IMR-90 (cell line): ENCODE results near the gene INPP4A. TPM values are rescaled to one million over a fixed set of nuclear protein-coding genes. Genes with fewer than 3 reads are reported as not detected.

Experiments
- ATAC-seq: fragments of 200-7000 bp; cut with Tn5 transposase; 2 replicates; pipeline ENCODE4 v1.9.1; 2020; ENCODE audit warnings: low read depth, mild to moderate bottlenecking, moderate library complexity
- BruUV-seq: library from RNA; stranded (reverse); fragments of 400-500 nt; replicated peaks from 2 replicates; lab custom pipeline; 2021; lab: Mats Ljungman, UMichigan
- CTCF ChIA-PET: fragments of 300-600 bp; formaldehyde crosslinking; extraction: SDS; loops from one replicate; lab custom pipeline; 2021; ENCODE audit warnings: antibody characterized with exemption; lab: Yijun Ruan, JAX
- POLR2A ChIA-PET: fragments of 300-600 bp; sonication (Branson Sonifier 250); formaldehyde crosslinking; loops from one replicate; lab custom pipeline; 2022; ENCODE audit warnings: antibody characterized with exemption; ENCODE audit not compliant: unreplicated experiment; lab: Charles Lee
- DNase-seq: peaks from one replicate; pipeline ENCODE4 v3.0.0; 2013
- H2AFZ ChIP-seq: replicated peaks from 2 replicates; pipeline ENCODE3; 2013; ENCODE audit warnings: low read length, mild to moderate bottlenecking; ENCODE audit not compliant: poor library complexity
- H2AK5ac ChIP-seq: 2 replicates; pipeline ENCODE4 v1.6.1; 2013; ENCODE audit warnings: low read depth, low read length, inconsistent platforms
- H2AK9ac ChIP-seq: replicated peaks from 2 replicates; pipeline ENCODE3; 2013; ENCODE audit warnings: mild to moderate bottlenecking, low read depth, low read length, moderate library complexity; ENCODE audit not compliant: poor library complexity
- H2BK120ac ChIP-seq: 2 replicates; pipeline ENCODE4 v1.6.1; 2013; ENCODE audit warnings: low read depth, low read length, inconsistent platforms
- H2BK15ac ChIP-seq: 3 replicates; pipeline ENCODE4 v1.6.1; 2013; ENCODE audit warnings: low read depth, low read length, inconsistent platforms
- H2BK20ac ChIP-seq: 2 replicates; pipeline ENCODE4 v1.6.1; 2013; ENCODE audit warnings: low read depth, mild to moderate bottlenecking, inconsistent platforms, low read length, moderate library complexity
- H2BK5ac ChIP-seq: 2 replicates; pipeline ENCODE4 v1.6.1; 2013; ENCODE audit warnings: mild to moderate bottlenecking, low read depth, low read length, inconsistent platforms; ENCODE audit not compliant: poor library complexity, severe bottlenecking
- H3K14ac ChIP-seq: replicated peaks from 2 replicates; pipeline ENCODE4 v1.6.1; 2013; ENCODE audit warnings: low read depth, low read length, inconsistent platforms
- H3K18ac ChIP-seq: 2 replicates; pipeline ENCODE4 v1.6.1; 2013; ENCODE audit warnings: low read depth, low read length, control low read depth
- H3K23ac ChIP-seq: 2 replicates; pipeline ENCODE4 v1.6.1; 2013; ENCODE audit warnings: low read depth, low read length, inconsistent platforms
- H3K27ac ChIP-seq: 2 replicates; pipeline ENCODE4 v1.5.1; 2013; ENCODE audit warnings: mild to moderate bottlenecking, control low read depth, low read length; ENCODE audit not compliant: insufficient read depth
- H3K27me3 ChIP-seq: 2 replicates; pipeline ENCODE4 v1.6.1; 2013; ENCODE audit warnings: low read length; ENCODE audit not compliant: control insufficient read depth, insufficient read depth
- H3K36me3 ChIP-seq: 2 replicates; pipeline ENCODE4 v1.6.1; 2013; ENCODE audit warnings: low read length, mixed read lengths; ENCODE audit not compliant: control insufficient read depth, insufficient read depth
- H3K4ac ChIP-seq: 2 replicates; pipeline ENCODE4 v1.6.1; 2013; ENCODE audit warnings: low read depth, low read length, inconsistent platforms
- H3K4me1 ChIP-seq: 2 replicates; pipeline ENCODE4 v1.6.1; 2013; ENCODE audit warnings: low read length, mixed read lengths; ENCODE audit not compliant: control insufficient read depth, insufficient read depth
- H3K4me2 ChIP-seq: 2 replicates; pipeline ENCODE4 v1.6.1; 2013; ENCODE audit warnings: low read depth, mild to moderate bottlenecking, control low read depth, low read length, moderate library complexity
- H3K4me3 ChIP-seq: 2 replicates; pipeline ENCODE4 v1.5.1; 2013; ENCODE audit warnings: low read depth, mild to moderate bottlenecking, control low read depth, low read length, moderate library complexity; ENCODE audit not compliant: insufficient read depth
- H3K56ac ChIP-seq: 2 replicates; pipeline ENCODE4 v1.6.1; 2013; ENCODE audit warnings: low read length, inconsistent platforms; ENCODE audit not compliant: insufficient read depth; ENCODE audit errors: extremely low read depth
- H3K79me1 ChIP-seq, 2 experiments: 2 replicates each; pipeline ENCODE4 v1.6.1; 2013; ENCODE audit warnings: low read length in 2 of 2, inconsistent platforms in 1 of 2, low read depth in 1 of 2
- H3K9ac ChIP-seq: 2 replicates; pipeline ENCODE4 v1.6.1; 2013; ENCODE audit warnings: low read depth, low read length, control low read depth
- H3K9me1 ChIP-seq: 2 replicates; pipeline ENCODE4 v1.6.1; 2013; ENCODE audit warnings: low read length, inconsistent platforms; ENCODE audit not compliant: insufficient read depth
- H3K9me3 ChIP-seq: 2 replicates; pipeline ENCODE4 v1.6.1; 2013; ENCODE audit warnings: low read length; ENCODE audit not compliant: control insufficient read depth, insufficient read depth
- H4K20me1 ChIP-seq: 2 replicates; pipeline ENCODE4 v1.6.1; 2013; ENCODE audit warnings: low read length, inconsistent platforms; ENCODE audit not compliant: insufficient read depth
- H4K5ac ChIP-seq: 2 replicates; pipeline ENCODE4 v1.6.1; 2013; ENCODE audit warnings: mild to moderate bottlenecking, low read depth, low read length, control low read depth
- H4K8ac ChIP-seq, 2 experiments: 2 replicates each; pipeline ENCODE4 v1.6.1; 2013; ENCODE audit warnings: low read depth in 2 of 2, low read length in 2 of 2, control low read depth in 1 of 2, inconsistent platforms in 1 of 2
- H4K91ac ChIP-seq: 2 replicates; pipeline ENCODE4 v1.6.1; 2013; ENCODE audit warnings: low read depth, low read length, inconsistent platforms; ENCODE audit not compliant: insufficient read depth
- BHLHE40 ChIP-seq: fragments of 150-350 bp; IDR thresholded peaks from 2 replicates; pipeline ENCODE4 v1.6.1; 2016; ENCODE audit warnings: mild to moderate bottlenecking, low read depth, low read length
- CEBPB ChIP-seq: IDR thresholded peaks from 2 replicates; pipeline ENCODE4 v1.6.1; 2012; ENCODE audit warnings: low read depth, low read length, improper control_type of control experiment
- CTCF ChIP-seq: conservative IDR thresholded peaks from 2 replicates; pipeline ENCODE4 v1.5.1; 2012; ENCODE audit warnings: mild to moderate bottlenecking, low read depth, low read length, improper control_type of control experiment
- FOS ChIP-seq: fragments of 150-350 bp; IDR thresholded peaks from 2 replicates; pipeline ENCODE4 v1.6.1; 2016; ENCODE audit warnings: low read depth, low read length
- MAZ ChIP-seq: IDR thresholded peaks from 2 replicates; pipeline ENCODE4 v1.6.1; 2012; ENCODE audit warnings: low read depth, mild to moderate bottlenecking, low read length, improper control_type of control experiment, moderate library complexity, borderline replicate concordance
- NFE2L2 ChIP-seq: fragments of 150-350 bp; IDR thresholded peaks from 2 replicates; pipeline ENCODE4 v1.6.1; 2016; ENCODE audit warnings: low read depth, mild to moderate bottlenecking, low read length
- POLR2A ChIP-seq: IDR thresholded peaks from 2 replicates; pipeline ENCODE4 v1.6.1; 2012; ENCODE audit warnings: mild to moderate bottlenecking, low read depth, low read length
- RAD21 ChIP-seq: IDR thresholded peaks from 2 replicates; pipeline ENCODE4 v1.6.1; 2012; ENCODE audit warnings: low read length, improper control_type of control experiment
- RCOR1 ChIP-seq: IDR thresholded peaks from 2 replicates; pipeline ENCODE4 v1.6.1; 2012; ENCODE audit warnings: mild to moderate bottlenecking, low read length, improper control_type of control experiment; ENCODE audit not compliant: insufficient replicate concordance
- RFX5 ChIP-seq: IDR thresholded peaks from 2 replicates; pipeline ENCODE4 v1.8.0; 2012; ENCODE audit warnings: low read depth, mild to moderate bottlenecking, low read length, moderate library complexity
- SMC3 ChIP-seq: fragments of 150-350 bp; IDR thresholded peaks from 2 replicates; pipeline ENCODE4 v1.6.1; 2016; ENCODE audit warnings: low read depth, mild to moderate bottlenecking, antibody characterized with exemption, low read length, moderate library complexity
- WGBS, 2 experiments: methylation state at CpG; one replicate each; pipeline versions ENCODE4 v1.1.5 to v1.1.7; 2013; ENCODE audit warnings: missing lambda C conversion rate in 2 of 2; ENCODE audit not compliant: insufficient read length in 1 of 2; ENCODE audit errors: extremely low coverage in 2 of 2; 5-methylcytosine and 5-hydroxymethylcytosine counted together
- dilution Hi-C: fragments of 300-500 bp; cut with HindIII; formaldehyde crosslinking; loops from one replicate; pipeline ENCODE4 v1.14.3; 2018; ENCODE audit warnings: low sequenced_read_pairs; ENCODE audit not compliant: unreplicated experiment
- in situ Hi-C: fragments of 300-500 bp; cut with MboI; formaldehyde crosslinking; loops from 3 replicates; pipeline ENCODE4 v1.14.3; 2019; ENCODE audit warnings: low sequenced_read_pairs, inconsistent platforms, mixed read lengths
- intact Hi-C: fragments of 100-400 bp; cut with micrococcal nuclease; formaldehyde crosslinking; loops from 2 replicates; pipeline ENCODE4 v1.10.0; 2022
- polyA plus RNA-seq, 3 experiments: library from polyadenylated mRNA; depleted of rRNA; stranded (reverse); fragments of >200 nt; gene quantifications; 2 replicates each; pipeline ENCODE4 v1.2.3, GENCODE V29; 2012; ENCODE audit warnings: low replicate concordance in 1 of 3
- total RNA-seq: library from RNA; depleted of rRNA; stranded (reverse); fragments of >200 nt; gene quantifications from 2 replicates; pipeline ENCODE4 v1.2.3, GENCODE V29; 2012

INPP4A gene
- total and polyA plus RNA-seq, 2 of the 4 experiments (the other 2 are of a cell fraction), result 14.5 to 27.1 TPM

GRCh38 chr2:98464772-98465310 is 20.2 kb downstream of the INPP4A start:
- H3K4me2 ChIP-seq, result no peak overlapping the region
- H3K9ac ChIP-seq, result no peak overlapping the region
- H2BK5ac ChIP-seq, result no peak overlapping the region
- no TSS peak for BruUV-seq
- no peak overlapping the region for H3K56ac ChIP-seq
- peak overlapping the region; percentile 28; the same call in 1 of the 2 replicates for H2AK5ac ChIP-seq
- peaks cover 21 to 86% of the 10 kb centered on the region in 2 experiments for H3K79me1 ChIP-seq
- no peak overlapping the region for H2AFZ ChIP-seq
- no peak overlapping the region for H3K23ac ChIP-seq
- no peak overlapping the region for H2BK20ac ChIP-seq
- H4K20me1 ChIP-seq, result peaks cover 38% of the 10 kb centered on the region
- no peak overlapping the region for H3K4me3 ChIP-seq
- TF ChIP-seq CTCF, result no peak
- no peak for TF ChIP-seq POLR2A
- no peak for TF ChIP-seq SMC3
- TF ChIP-seq RFX5, result no peak
- TF ChIP-seq BHLHE40, result no peak
- TF ChIP-seq CEBPB, result no peak
- TF ChIP-seq RCOR1, result no peak
- no peak for TF ChIP-seq MAZ
- no peak for TF ChIP-seq NFE2L2
- no peak for TF ChIP-seq FOS
- TF ChIP-seq RAD21, result no peak
- ChIA-PET CTCF (no interaction called here), POLR2A (no interaction called here)
- 0 out of 3 replicates have a peak overlapping the region, but pooled peaks have one; percentile 9 for H2BK15ac ChIP-seq
- H3K27ac ChIP-seq, result no peak overlapping the region
- no peaks in the 10 kb centered on the region for H3K36me3 ChIP-seq
- no peak overlapping the region for H3K18ac ChIP-seq
- no peak overlapping the region for H4K8ac ChIP-seq
- DNase-seq (no peak), ATAC-seq (no peak)
- peak overlapping the region; percentile 81 for H3K14ac ChIP-seq
- dilution Hi-C loops, result no loop called here
- in situ Hi-C loops, result no loop called here
- WGBS, 2 experiments, result 96% methylated on average over 4 of the region's 12 CpGs; no CpG with 5 or more reads in 1 of the 2 experiments
- H3K4ac ChIP-seq, result peak overlapping the region; percentile 50; the same call in 1 of the 2 replicates
- no peak overlapping the region for H2AK9ac ChIP-seq
- H3K27me3 ChIP-seq, result no peaks in the 10 kb centered on the region
- no peak overlapping the region for H2BK120ac ChIP-seq
- intact Hi-C loops, result no loop called here
- no peak overlapping the region; the same call in 1 of the 2 replicates for H4K91ac ChIP-seq
- H3K4me1 ChIP-seq, result peaks cover 7% of the 10 kb centered on the region
- no peak overlapping the region for H4K5ac ChIP-seq
- no peaks in the 10 kb centered on the region for H3K9me3 ChIP-seq
- peaks cover 27% of the 10 kb centered on the region for H3K9me1 ChIP-seq
